ENCODE data around the gene CPN1.
"Not testable (repeated sequence)": the region's sequence is repeated elsewhere in the genome, so short reads cannot be mapped to it uniquely, and the experiment has no call there.

CPN1 gene

GRCh38 chr10:100081075-100082001 is at the start of gene CPN1:
TSS of gene CPN1 (minus strand) at chr10:100081869. CDS start at chr10:100081625, 244 bp downstream.
- no peak for DNase-seq (ENCODE audit: low read depth in 2 of 2)

GRCh38 chr10:100130831-100131230 is 49.2 kb upstream of the CPN1 start:
- DNase-seq (ENCODE audit: low read depth in 2 of 2), result no peak

- no peak for DNase-seq (ENCODE audit: low read depth in 2 of 2)
Observed at GRCh38 chr10:100129424-100129823, 47.8 kb upstream of the CPN1 start.

- no peak for DNase-seq (ENCODE audit: low read depth in 2 of 2)
Observed at GRCh38 chr10:100128951-100129350, 47.3 kb upstream of the CPN1 start.

- not testable (repeated sequence) for DNase-seq (ENCODE audit: low read depth in 2 of 2)
Observed at GRCh38 chr10:100125335-100125734, 43.7 kb upstream of the CPN1 start.

GRCh38 chr10:100124097-100124496 is 42.4 kb upstream of the CPN1 start:
- DNase-seq (ENCODE audit: low read depth in 2 of 2), result no peak

GRCh38 chr10:100122780-100123179 is 41.1 kb upstream of the CPN1 start:
- no peak for DNase-seq (ENCODE audit: low read depth in 2 of 2)

- no peak for DNase-seq (ENCODE audit: low read depth in 2 of 2)
Observed at GRCh38 chr10:100120550-100120949, 38.9 kb upstream of the CPN1 start.

- no peak for DNase-seq (ENCODE audit: low read depth in 2 of 2)
Observed at GRCh38 chr10:100119726-100120125, 38.1 kb upstream of the CPN1 start.

- DNase-seq (ENCODE audit: low read depth in 2 of 2), result no peak
Observed at GRCh38 chr10:100114976-100115770, 33.5 kb upstream of the CPN1 start.

GRCh38 chr10:100114460-100114859 is 32.8 kb upstream of the CPN1 start:
- no peak for DNase-seq (ENCODE audit: low read depth in 2 of 2)

GRCh38 chr10:100109670-100110069 is 28.0 kb upstream of the CPN1 start:
- DNase-seq (ENCODE audit: low read depth in 2 of 2), result no peak

- DNase-seq (ENCODE audit: low read depth in 2 of 2), result no peak
Observed at GRCh38 chr10:100106865-100107264, 25.2 kb upstream of the CPN1 start.

- no peak for DNase-seq (ENCODE audit: low read depth in 2 of 2)
Observed at GRCh38 chr10:100104300-100104699, 22.6 kb upstream of the CPN1 start.

GRCh38 chr10:100103581-100103980 is 21.9 kb upstream of the CPN1 start:
- no peak for DNase-seq (ENCODE audit: low read depth in 2 of 2)

GRCh38 chr10:100101192-100102076 is 19.8 kb upstream of the CPN1 start:
- no peak for DNase-seq (ENCODE audit: low read depth in 2 of 2)

- no peak for DNase-seq (ENCODE audit: low read depth in 2 of 2)
Observed at GRCh38 chr10:100100651-100101184, 19.0 kb upstream of the CPN1 start.

- no peak for DNase-seq (ENCODE audit: low read depth in 2 of 2)
Observed at GRCh38 chr10:100089241-100089640, 7.6 kb upstream of the CPN1 start.

- not testable (repeated sequence) for DNase-seq (ENCODE audit: low read depth in 2 of 2)
Observed at GRCh38 chr10:100086708-100087107, 5.0 kb upstream of the CPN1 start.

- DNase-seq (ENCODE audit: low read depth in 2 of 2), result no peak
Observed at GRCh38 chr10:100085596-100085995, 3.9 kb upstream of the CPN1 start.

- DNase-seq (ENCODE audit: low read depth in 2 of 2), result no peak
Observed at GRCh38 chr10:100083623-100084022, 2.0 kb upstream of the CPN1 start.
